Measurements from ENCODE around the gene NTPCR. TPM values are rescaled to one million over a fixed set of nuclear protein-coding genes. Genes with fewer than 3 reads are reported as not detected.

The NTPCR gene
- total RNA-seq, 2 donors from 2014 or later = 28.3 to 29.1 TPM

GRCh38 chr1:232904131-232904530, 46.3 kb upstream of the NTPCR start:
- 95% methylated on average over 4 of the region's 4 CpGs for whole genome bisulfite sequencing
- no peak for DNase-seq (ENCODE audit: low spot score)
- Histone ChIP-seq H3K9me3 (no peaks in the 10 kb centered on the region), H3K27me3 (replicated peaks; ENCODE audit: insufficient read depth) (no peaks in the 10 kb centered on the region), H3K36me3 (no peaks in the 10 kb centered on the region), H3K27ac (no peak overlapping the region), H3K4me1 (replicated peaks) (peaks cover 2% of the 10 kb centered on the region), H3K4me3 (no peak overlapping the region)
- intact Hi-C loops (cut with DNase I) = no loop called here
- TF ChIP-seq, protein P1, sequence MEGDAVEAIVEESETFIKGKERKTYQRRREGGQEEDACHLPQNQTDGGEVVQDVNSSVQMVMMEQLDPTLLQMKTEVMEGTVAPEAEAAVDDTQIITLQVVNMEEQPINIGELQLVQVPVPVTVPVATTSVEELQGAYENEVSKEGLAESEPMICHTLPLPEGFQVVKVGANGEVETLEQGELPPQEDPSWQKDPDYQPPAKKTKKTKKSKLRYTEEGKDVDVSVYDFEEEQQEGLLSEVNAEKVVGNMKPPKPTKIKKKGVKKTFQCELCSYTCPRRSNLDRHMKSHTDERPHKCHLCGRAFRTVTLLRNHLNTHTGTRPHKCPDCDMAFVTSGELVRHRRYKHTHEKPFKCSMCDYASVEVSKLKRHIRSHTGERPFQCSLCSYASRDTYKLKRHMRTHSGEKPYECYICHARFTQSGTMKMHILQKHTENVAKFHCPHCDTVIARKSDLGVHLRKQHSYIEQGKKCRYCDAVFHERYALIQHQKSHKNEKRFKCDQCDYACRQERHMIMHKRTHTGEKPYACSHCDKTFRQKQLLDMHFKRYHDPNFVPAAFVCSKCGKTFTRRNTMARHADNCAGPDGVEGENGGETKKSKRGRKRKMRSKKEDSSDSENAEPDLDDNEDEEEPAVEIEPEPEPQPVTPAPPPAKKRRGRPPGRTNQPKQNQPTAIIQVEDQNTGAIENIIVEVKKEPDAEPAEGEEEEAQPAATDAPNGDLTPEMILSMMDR (IDR thresholded peaks at IDR 0.05) = no peak
- TF ChIP-seq POLR2AphosphoS5 (IDR thresholded peaks at IDR 0.05) (no peak), POLR2A (IDR thresholded peaks at IDR 0.05) (no peak)

GRCh38 chr1:232904566-232904965, 45.8 kb upstream of the NTPCR start:
- Histone ChIP-seq H3K36me3 (no peaks in the 10 kb centered on the region), H3K9me3 (no peaks in the 10 kb centered on the region), H3K27ac (no peak overlapping the region), H3K4me3 (no peak overlapping the region), H3K27me3 (replicated peaks; ENCODE audit: insufficient read depth) (no peaks in the 10 kb centered on the region), H3K4me1 (replicated peaks) (peaks cover 2% of the 10 kb centered on the region)
- intact Hi-C loops (cut with DNase I) = no loop called here
- 56% methylated on average over 1 of the region's 1 CpG for WGBS
- TF ChIP-seq, protein P1 (IDR thresholded peaks at IDR 0.05) = no peak
- TF ChIP-seq POLR2A (IDR thresholded peaks at IDR 0.05) (no peak), POLR2AphosphoS5 (IDR thresholded peaks at IDR 0.05) (no peak)
- no peak for DNase-seq (ENCODE audit: low spot score)

- H3K27ac ChIP-seq = no peak overlapping the region
- H3K9me3 ChIP-seq = no peaks in the 10 kb centered on the region
- no peak for DNase-seq (ENCODE audit: low spot score)
- peaks cover 2% of the 10 kb centered on the region for H3K4me1 ChIP-seq (replicated peaks)
- WGBS = 81% methylated on average over 4 of the region's 4 CpGs
- intact Hi-C loops (cut with DNase I) = no loop called here
- TF ChIP-seq, protein P1 (IDR thresholded peaks at IDR 0.05) = no peak
- TF ChIP-seq POLR2A (IDR thresholded peaks at IDR 0.05) (no peak), POLR2AphosphoS5 (IDR thresholded peaks at IDR 0.05) (no peak)
- H3K27me3 ChIP-seq (replicated peaks; ENCODE audit: insufficient read depth) = no peaks in the 10 kb centered on the region
- H3K4me3 ChIP-seq = no peak overlapping the region
- no peaks in the 10 kb centered on the region for H3K36me3 ChIP-seq
Observed at GRCh38 chr1:232905331-232906034, 44.9 kb upstream of the NTPCR start.

GRCh38 chr1:232906441-232906840, 44.0 kb upstream of the NTPCR start:
- no peaks in the 10 kb centered on the region for H3K36me3 ChIP-seq
- DNase-seq (ENCODE audit: low spot score) = no peak
- no peaks in the 10 kb centered on the region for H3K4me1 ChIP-seq (replicated peaks)
- 96% methylated on average over 6 of the region's 6 CpGs for whole genome bisulfite sequencing
- H3K27ac ChIP-seq = no peak overlapping the region
- no peak overlapping the region for H3K4me3 ChIP-seq
- no peak for TF ChIP-seq POLR2A (IDR thresholded peaks at IDR 0.05)
- TF ChIP-seq POLR2AphosphoS5 (IDR thresholded peaks at IDR 0.05) = no peak
- TF ChIP-seq, protein P1 (IDR thresholded peaks at IDR 0.05) = no peak
- intact Hi-C loops (cut with DNase I) = no loop called here
- no peaks in the 10 kb centered on the region for H3K27me3 ChIP-seq (replicated peaks; ENCODE audit: insufficient read depth)
- H3K9me3 ChIP-seq = no peaks in the 10 kb centered on the region

GRCh38 chr1:232908831-232909230, 41.6 kb upstream of the NTPCR start:
- Histone ChIP-seq H3K4me1 (replicated peaks) (no peaks in the 10 kb centered on the region), H3K27ac (no peak overlapping the region), H3K9me3 (no peaks in the 10 kb centered on the region), H3K36me3 (no peaks in the 10 kb centered on the region), H3K27me3 (replicated peaks; ENCODE audit: insufficient read depth) (no peaks in the 10 kb centered on the region), H3K4me3 (no peak overlapping the region)
- no peak for DNase-seq (ENCODE audit: low spot score)
- no peak for TF ChIP-seq POLR2A (IDR thresholded peaks at IDR 0.05)
- TF ChIP-seq, protein P1 (IDR thresholded peaks at IDR 0.05) = no peak
- TF ChIP-seq POLR2AphosphoS5 (IDR thresholded peaks at IDR 0.05) = no peak
- intact Hi-C loops (cut with DNase I) = no loop called here
- WGBS = 97% methylated on average over 7 of the region's 7 CpGs

Data from prostate gland (tissue), 2 donors.